Measurements from ENCODE around the gene SIT1.
"Not testable (repeated sequence)": the region's sequence is repeated elsewhere in the genome, so short reads cannot be mapped to it uniquely, and the experiment has no call there.

SIT1 gene

GRCh38 chr9:35643046-35643445, 7.7 kb downstream of the SIT1 start:
- DNase-seq, result no peak
- H3K27me3 ChIP-seq (replicated peaks), result no peaks in the 10 kb centered on the region
- no peak overlapping the region for H3K27ac ChIP-seq
- H3K36me3 ChIP-seq (replicated peaks), result no peaks in the 10 kb centered on the region
- no peak overlapping the region for H3K4me3 ChIP-seq (ENCODE audit: low read depth, low read length)
- no peak for TF ChIP-seq CTCF (IDR thresholded peaks at IDR 0.05; ENCODE audit: low read depth, low read length, missing control alignments)
- in situ Hi-C loops (cut with HindIII; ENCODE audit: low pct_ligation_motif_present, low sequenced_read_pairs), result no loop called here

DNA sequence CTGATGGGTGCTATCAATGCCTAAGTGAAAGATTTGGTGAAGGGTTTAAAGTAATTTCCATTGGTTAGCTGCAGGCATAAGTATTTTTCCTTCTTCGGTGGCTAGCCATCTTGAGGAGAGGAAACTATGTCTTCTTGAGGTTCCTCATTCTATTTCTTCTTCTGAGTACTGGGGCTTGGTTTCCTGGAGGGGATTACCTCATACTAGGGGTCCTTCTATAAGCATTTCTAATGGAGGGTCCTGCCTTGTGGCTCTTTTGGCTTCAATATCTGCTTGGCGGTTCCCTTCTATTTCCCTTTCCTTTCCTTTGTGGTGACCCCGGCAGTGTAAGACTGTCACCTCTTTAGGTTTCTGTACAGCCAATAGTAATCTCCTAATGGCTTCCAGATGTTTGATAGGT, 9.3 kb downstream of the SIT1 start:
- not testable (repeated sequence) for H3K27ac ChIP-seq

DNA sequence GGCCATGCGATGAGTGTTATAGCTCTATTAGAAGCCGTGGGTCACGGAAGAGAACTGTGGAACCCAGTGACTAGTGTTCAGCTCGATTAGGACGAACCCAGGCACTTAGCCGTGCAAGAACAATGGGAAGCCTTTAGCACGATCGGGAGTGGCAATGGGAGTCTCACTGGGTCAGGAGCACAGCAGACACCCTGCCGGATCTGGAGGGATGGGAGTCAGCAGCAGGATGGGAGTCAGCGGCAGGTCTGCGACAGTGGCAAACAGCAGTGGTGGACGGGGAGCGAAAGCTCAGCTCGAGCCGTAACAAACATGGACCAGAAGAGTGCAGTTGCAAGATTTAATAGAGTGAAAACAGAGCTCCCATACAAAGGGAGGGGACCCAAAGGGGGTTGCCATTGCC, 10.3 kb downstream of the SIT1 start:
- H3K36me3 ChIP-seq (replicated peaks); in situ Hi-C loops (cut with HindIII; ENCODE audit: low pct_ligation_motif_present, low sequenced_read_pairs); H3K4me3 ChIP-seq (ENCODE audit: low read depth, low read length); H3K27me3 ChIP-seq (replicated peaks); H3K27ac ChIP-seq; DNase-seq: not testable (repeated sequence)

More for the DNA sequence above, 9.3 kb downstream of the SIT1 start:
- H3K27me3 ChIP-seq (replicated peaks); in situ Hi-C loops (cut with HindIII; ENCODE audit: low pct_ligation_motif_present, low sequenced_read_pairs); DNase-seq; H3K4me3 ChIP-seq (ENCODE audit: low read depth, low read length); H3K36me3 ChIP-seq (replicated peaks): not testable (repeated sequence)

DNA sequence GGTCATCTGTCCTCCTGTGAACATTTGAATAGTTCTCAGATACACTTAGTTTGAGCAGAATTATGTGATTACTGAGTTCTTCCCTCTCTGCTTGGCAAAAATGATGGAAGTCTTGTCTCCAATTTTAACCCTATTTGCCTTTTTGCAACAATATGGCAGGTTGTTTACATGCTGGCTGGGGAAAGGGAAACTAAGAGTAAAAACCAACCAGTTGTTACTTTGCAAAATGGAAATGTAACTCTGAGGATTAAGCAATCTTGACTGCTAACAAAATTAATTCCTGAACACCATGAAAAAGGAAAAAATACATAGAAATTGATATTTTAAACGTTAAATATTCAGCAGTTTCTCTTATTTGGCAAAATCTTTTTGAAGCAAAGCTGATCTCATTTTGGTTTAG, 11.1 kb downstream of the SIT1 start:
- in situ Hi-C loops (cut with HindIII; ENCODE audit: low pct_ligation_motif_present, low sequenced_read_pairs), result no loop called here
- Histone ChIP-seq H3K4me3 (ENCODE audit: low read depth, low read length) (no peak overlapping the region), H3K27ac (no peak overlapping the region), H3K36me3 (replicated peaks) (no peaks in the 10 kb centered on the region), H3K27me3 (replicated peaks) (no peaks in the 10 kb centered on the region)
- no peak for DNase-seq
- TF ChIP-seq CTCF (IDR thresholded peaks at IDR 0.05; ENCODE audit: low read depth, low read length, missing control alignments), result no peak

GRCh38 chr9:35639225-35639624, 11.5 kb downstream of the SIT1 start:
- H3K36me3 ChIP-seq (replicated peaks); in situ Hi-C loops (cut with HindIII; ENCODE audit: low pct_ligation_motif_present, low sequenced_read_pairs); H3K27ac ChIP-seq; H3K4me3 ChIP-seq (ENCODE audit: low read depth, low read length); DNase-seq; H3K27me3 ChIP-seq (replicated peaks): not testable (repeated sequence)

GRCh38 chr9:35638751-35639150, 12.0 kb downstream of the SIT1 start:
- DNase-seq; H3K36me3 ChIP-seq (replicated peaks); H3K27me3 ChIP-seq (replicated peaks); in situ Hi-C loops (cut with HindIII; ENCODE audit: low pct_ligation_motif_present, low sequenced_read_pairs); H3K27ac ChIP-seq; H3K4me3 ChIP-seq (ENCODE audit: low read depth, low read length): not testable (repeated sequence)

DNA sequence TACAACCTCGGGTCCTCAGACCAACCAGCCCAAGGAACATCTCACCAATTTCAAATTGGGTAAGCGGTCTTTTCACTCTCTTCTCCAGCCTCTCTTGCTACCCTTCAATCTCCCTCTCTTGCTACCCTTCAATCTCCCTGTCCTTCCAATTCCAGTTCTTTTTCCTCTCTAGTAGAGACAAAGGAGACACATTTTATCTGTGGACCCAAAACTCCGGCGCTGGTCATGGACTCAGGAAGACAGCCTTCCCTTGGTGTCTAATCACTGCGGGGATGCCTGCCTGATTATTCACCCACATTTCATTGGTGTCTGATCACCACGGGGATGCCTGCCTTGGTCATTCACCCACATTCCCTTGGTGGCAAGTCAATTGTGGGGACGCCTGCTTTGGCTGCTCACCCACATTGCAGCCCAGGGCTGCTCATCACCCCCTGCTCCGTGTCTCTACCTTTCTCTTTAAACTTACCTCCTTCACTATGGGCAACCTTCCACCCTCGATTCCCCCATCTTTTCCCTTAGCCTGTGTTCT, 13.2 kb downstream of the SIT1 start:
- in situ Hi-C loops (cut with HindIII; ENCODE audit: low pct_ligation_motif_present, low sequenced_read_pairs); H3K27me3 ChIP-seq (replicated peaks); H3K36me3 ChIP-seq (replicated peaks); H3K4me3 ChIP-seq (ENCODE audit: low read depth, low read length); H3K27ac ChIP-seq: not testable (repeated sequence)
- peak; percentile 22 for DNase-seq

DNA sequence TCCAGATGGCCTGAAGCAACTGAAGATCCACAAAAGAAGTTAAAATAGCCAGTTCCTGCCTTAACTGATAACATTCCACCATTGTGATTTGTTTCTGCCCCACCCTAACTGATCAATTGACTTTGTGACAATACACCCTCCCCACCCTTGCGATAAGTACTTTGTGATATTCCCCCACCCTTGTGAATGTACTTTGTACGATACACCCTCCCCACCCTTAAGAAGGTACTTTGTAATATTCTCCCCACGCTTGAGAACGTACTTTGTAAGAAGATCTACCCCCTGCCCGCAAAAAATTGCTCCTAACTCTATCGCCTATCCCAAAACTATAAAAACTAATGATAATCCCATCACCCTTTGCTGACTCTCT, 13.9 kb downstream of the SIT1 start:
- H3K36me3 ChIP-seq (replicated peaks); H3K4me3 ChIP-seq (ENCODE audit: low read depth, low read length); H3K27ac ChIP-seq; H3K27me3 ChIP-seq (replicated peaks); in situ Hi-C loops (cut with HindIII; ENCODE audit: low pct_ligation_motif_present, low sequenced_read_pairs); DNase-seq: not testable (repeated sequence)

GRCh38 chr9:35636135-35636876, 14.4 kb downstream of the SIT1 start:
- TF ChIP-seq CTCF (IDR thresholded peaks at IDR 0.05; ENCODE audit: low read depth, low read length, missing control alignments), result no peak
- Histone ChIP-seq H3K27ac (no peak overlapping the region), H3K4me3 (ENCODE audit: low read depth, low read length) (no peak overlapping the region), H3K36me3 (replicated peaks) (no peaks in the 10 kb centered on the region), H3K27me3 (replicated peaks) (no peaks in the 10 kb centered on the region)
- in situ Hi-C loops (cut with HindIII; ENCODE audit: low pct_ligation_motif_present, low sequenced_read_pairs), result no loop called here
- DNase-seq, result no peak
